Embryonic facial prominence (tissue), 1 donor: ENCODE results near the gene OR4F29.
"Not testable (repeated sequence)": the region's sequence is repeated elsewhere in the genome, so short reads cannot be mapped to it uniquely, and the experiment has no call there.

ENCODE experiments used
- DNase-seq: peaks from one replicate; pipeline ENCODE4 v3.0.0-alpha.2; 2016; ENCODE audit errors: extremely low spot score

The OR4F29 gene

GRCh38 chr1:451578-451977, at the start of gene OR4F29:
Gene OR4F29 (minus strand): TSS chr1:451678. CDS start chr1:451678, 0 bp downstream.
- not testable (repeated sequence) for DNase-seq
